SK-N-SH treated with all-trans-retinoic acid at 6 μM for 48 hours (cell line): ENCODE data around the gene SEC24C.

Source experiments
- ARNTL ChIP-seq: fragments of 450-650 bp; formaldehyde crosslinking; IDR thresholded peaks from 2 replicates; pipeline ENCODE4 v1.5.0; 2020; ENCODE audit warnings: low read depth, mild to moderate bottlenecking, moderate library complexity, borderline replicate concordance
- BACH2 ChIP-seq: fragments of 250-450 bp; sonication (Bioruptor Pico); IDR thresholded peaks from 2 replicates; pipeline ENCODE4 v1.9.0; 2021; ENCODE audit warnings: mild to moderate bottlenecking, borderline replicate concordance
- GLIS3 ChIP-seq: fragments of 250-450 bp; sonication (Bioruptor Pico); IDR thresholded peaks from 2 replicates; pipeline ENCODE4 v1.5.0; 2020; ENCODE audit warnings: mild to moderate bottlenecking, moderate library complexity
- ISL1 ChIP-seq: fragments of 250-450 bp; sonication (Bioruptor Pico); IDR thresholded peaks from 2 replicates; pipeline ENCODE4 v2.1.2; 2022; ENCODE audit warnings: mild to moderate bottlenecking, moderate library complexity
- OSR1 ChIP-seq: fragments of 250-450 bp; sonication (Bioruptor Pico); IDR thresholded peaks from 2 replicates; pipeline ENCODE4 v1.8.0; 2022; ENCODE audit warnings: moderate library complexity, mild to moderate bottlenecking, inconsistent platforms
- PPARA ChIP-seq: fragments of 250-450 bp; sonication (Bioruptor Pico); IDR thresholded peaks from 2 replicates; pipeline ENCODE4 v1.5.0; 2020; ENCODE audit warnings: mild to moderate bottlenecking, borderline replicate concordance
- RARB ChIP-seq: fragments of 250-450 bp; sonication (Bioruptor Pico); IDR thresholded peaks from 2 replicates; pipeline ENCODE4 v1.8.0; 2021; ENCODE audit warnings: mild to moderate bottlenecking, moderate library complexity
- SNAI2 ChIP-seq: fragments of 250-450 bp; sonication (Bioruptor Pico); IDR thresholded peaks from 2 replicates; pipeline ENCODE4 v1.5.0; 2020; ENCODE audit warnings: mild to moderate bottlenecking, moderate library complexity
- ZFP3 ChIP-seq: fragments of 250-450 bp; sonication (Bioruptor Pico); IDR thresholded peaks from 2 replicates; pipeline ENCODE4 v1.5.0; 2020; ENCODE audit warnings: mild to moderate bottlenecking, moderate library complexity
- ZFP30 ChIP-seq: fragments of 450-650 bp; formaldehyde crosslinking; IDR thresholded peaks from 2 replicates; pipeline ENCODE4 v1.5.0; 2022; ENCODE audit warnings: mild to moderate bottlenecking, moderate library complexity
- TF ChIP-seq, protein P1 (sequence below): fragments of 250-450 bp; sonication (Bioruptor Pico); IDR thresholded peaks from 2 replicates; pipeline ENCODE4 v1.8.0; 2020; ENCODE audit warnings: mild to moderate bottlenecking, moderate library complexity, borderline replicate concordance
- TF ChIP-seq, protein P2 (sequence below): fragments of 250-450 bp; sonication (Bioruptor Pico); IDR thresholded peaks from 2 replicates; pipeline ENCODE4 v1.8.0; 2021; ENCODE audit warnings: low read depth, mild to moderate bottlenecking, moderate library complexity, borderline replicate concordance

GRCh38 chr10:73723516-73723915 lies 20.7 kb upstream of the SEC24C start:
- TF ChIP-seq ZFP30 (no peak), SNAI2 (no peak), ARNTL (CRISPR knock-in tag) (no peak), OSR1 (CRISPR knock-in tag) (no peak), ISL1 (CRISPR knock-in tag) (no peak), GLIS3 (no peak), PPARA (CRISPR knock-in tag) (no peak), BACH2 (CRISPR knock-in tag) (no peak), ZFP3 (no peak), RARB (CRISPR knock-in tag) (no peak)
- TF ChIP-seq, protein P1, sequence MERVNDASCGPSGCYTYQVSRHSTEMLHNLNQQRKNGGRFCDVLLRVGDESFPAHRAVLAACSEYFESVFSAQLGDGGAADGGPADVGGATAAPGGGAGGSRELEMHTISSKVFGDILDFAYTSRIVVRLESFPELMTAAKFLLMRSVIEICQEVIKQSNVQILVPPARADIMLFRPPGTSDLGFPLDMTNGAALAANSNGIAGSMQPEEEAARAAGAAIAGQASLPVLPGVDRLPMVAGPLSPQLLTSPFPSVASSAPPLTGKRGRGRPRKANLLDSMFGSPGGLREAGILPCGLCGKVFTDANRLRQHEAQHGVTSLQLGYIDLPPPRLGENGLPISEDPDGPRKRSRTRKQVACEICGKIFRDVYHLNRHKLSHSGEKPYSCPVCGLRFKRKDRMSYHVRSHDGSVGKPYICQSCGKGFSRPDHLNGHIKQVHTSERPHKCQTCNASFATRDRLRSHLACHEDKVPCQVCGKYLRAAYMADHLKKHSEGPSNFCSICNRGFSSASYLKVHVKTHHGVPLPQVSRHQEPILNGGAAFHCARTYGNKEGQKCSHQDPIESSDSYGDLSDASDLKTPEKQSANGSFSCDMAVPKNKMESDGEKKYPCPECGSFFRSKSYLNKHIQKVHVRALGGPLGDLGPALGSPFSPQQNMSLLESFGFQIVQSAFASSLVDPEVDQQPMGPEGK (CRISPR knock-in tag), result no peak
- TF ChIP-seq, protein P2, sequence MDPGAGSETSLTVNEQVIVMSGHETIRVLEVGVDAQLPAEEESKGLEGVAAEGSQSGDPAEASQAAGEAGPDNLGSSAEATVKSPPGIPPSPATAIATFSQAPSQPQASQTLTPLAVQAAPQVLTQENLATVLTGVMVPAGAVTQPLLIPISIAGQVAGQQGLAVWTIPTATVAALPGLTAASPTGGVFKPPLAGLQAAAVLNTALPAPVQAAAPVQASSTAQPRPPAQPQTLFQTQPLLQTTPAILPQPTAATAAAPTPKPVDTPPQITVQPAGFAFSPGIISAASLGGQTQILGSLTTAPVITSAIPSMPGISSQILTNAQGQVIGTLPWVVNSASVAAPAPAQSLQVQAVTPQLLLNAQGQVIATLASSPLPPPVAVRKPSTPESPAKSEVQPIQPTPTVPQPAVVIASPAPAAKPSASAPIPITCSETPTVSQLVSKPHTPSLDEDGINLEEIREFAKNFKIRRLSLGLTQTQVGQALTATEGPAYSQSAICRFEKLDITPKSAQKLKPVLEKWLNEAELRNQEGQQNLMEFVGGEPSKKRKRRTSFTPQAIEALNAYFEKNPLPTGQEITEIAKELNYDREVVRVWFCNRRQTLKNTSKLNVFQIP, result no peak
